HepG2 (cell line): ENCODE data around the gene RPS6KB2. TPM values are rescaled to one million over a fixed set of nuclear protein-coding genes. Genes with fewer than 3 reads are reported as not detected.

Experiments used
- ATAC-seq: fragments of 200-7000 bp; cut with Tn5 transposase; 3 replicates; pipeline ENCODE4 v1.9.1; 2020; ENCODE audit warnings: mild to moderate bottlenecking, moderate library complexity
- BruUV-seq: library from RNA; stranded (reverse); fragments of 400-500 nt; replicated peaks from 2 replicates; lab custom pipeline; 2021; lab: Mats Ljungman, UMichigan
- CTCF ChIA-PET: fragments of 300-600 bp; formaldehyde crosslinking; extraction: SDS; loops from one replicate; lab custom pipeline; 2021; ENCODE audit warnings: low total read pairs, inconsistent platforms, low intra/inter-chr PET ratio; lab: Yijun Ruan, JAX
- POLR2A ChIA-PET: fragments of 350-600 bp; sonication (Branson Sonifier 250); formaldehyde crosslinking; loops from one replicate; lab custom pipeline; 2020; ENCODE audit warnings: antibody characterized with exemption, inconsistent platforms; lab: Yijun Ruan, JAX
- DNase-seq: peaks from one replicate; pipeline ENCODE4 v3.0.0-alpha.2; 2015; ENCODE audit warnings: low spot score
- FAIRE-seq: peaks from 3 replicates; lab custom pipeline; 2011; peaks lifted over from hg19 to GRCh38; lab: Jason Lieb, UNC
- H2AFZ ChIP-seq: one replicate; pipeline ENCODE4 v1.6.1; 2011; ENCODE audit warnings: low read length, inconsistent platforms
- H3K27ac ChIP-seq: fragments of 300-600 bp; 3 replicates; pipeline ENCODE4 v1.8.0; 2011; ENCODE audit warnings: mixed run types, mild to moderate bottlenecking, mixed read lengths, low read length, inconsistent platforms; ENCODE audit not compliant: insufficient read depth; ENCODE audit errors: extremely low read length
- H3K27me3 ChIP-seq, 2 experiments: fragments of 200-600 bp in 1 of 2; 2 replicates in 1 of 2; 3 replicates in 1 of 2; pipeline versions ENCODE4 v1.6.0 to v1.8.0; 2011; ENCODE audit warnings: low read length in 2 of 2, mild to moderate bottlenecking in 2 of 2, moderate library complexity in 2 of 2, inconsistent platforms in 1 of 2; ENCODE audit not compliant: insufficient read depth in 2 of 2, control insufficient read depth in 1 of 2
- H3K36me3 ChIP-seq, 2 experiments: fragments of 200-600 bp in 1 of 2; replicated peaks in 1 of 2; 2 replicates in 1 of 2; 3 replicates in 1 of 2; pipeline versions ENCODE4 v1.5.1 to v1.8.0; 2011; ENCODE audit warnings: low read length in 2 of 2, inconsistent platforms in 1 of 2; ENCODE audit not compliant: insufficient read depth in 2 of 2, control insufficient read depth in 1 of 2
- H3K4me1 ChIP-seq: 2 replicates; pipeline ENCODE4 v1.5.1; 2012; ENCODE audit warnings: low read length, inconsistent platforms; ENCODE audit not compliant: insufficient read depth
- H3K4me2 ChIP-seq: 2 replicates; pipeline ENCODE4 v1.6.0; 2011; ENCODE audit warnings: low read depth, low read length, inconsistent platforms
- H3K4me3 ChIP-seq, 3 experiments: fragments of 200-600 bp in 1 of 3; sonication (generic), shearing (Covaris generic) in 1 of 3; replicated peaks in 1 of 3; 2 replicates each; pipeline ENCODE4 v1.5.1; 2011 to 2016; ENCODE audit warnings: low read length in 3 of 3, inconsistent platforms in 2 of 3, low read depth in 2 of 3, mild to moderate bottlenecking in 2 of 3, control low read depth in 1 of 3, mixed read lengths in 1 of 3; ENCODE audit not compliant: insufficient read depth in 1 of 3
- H3K79me2 ChIP-seq: one replicate; pipeline ENCODE4 v1.6.1; 2011; ENCODE audit warnings: low read length, inconsistent platforms; ENCODE audit not compliant: insufficient read depth
- H3K9ac ChIP-seq: 2 replicates; pipeline ENCODE4 v1.6.0; 2011; ENCODE audit warnings: mild to moderate bottlenecking, low read depth, low read length, inconsistent platforms; ENCODE audit not compliant: insufficient read depth
- H3K9me3 ChIP-seq: 2 replicates; pipeline ENCODE4 v1.5.1; 2012; ENCODE audit warnings: mild to moderate bottlenecking, low read length
- H4K20me1 ChIP-seq: 2 replicates; pipeline ENCODE4 v1.6.0; 2011; ENCODE audit warnings: inconsistent platforms, mild to moderate bottlenecking, low read length, moderate library complexity; ENCODE audit not compliant: insufficient read depth
- AGO2 ChIP-seq: fragments of 200-400 bp; formaldehyde crosslinking; optimal IDR thresholded peaks from 2 replicates; pipeline ENCODE3; 2017; ENCODE audit warnings: mild to moderate bottlenecking, low read depth, low read length, moderate library complexity
- ESRRA ChIP-seq: sonication (generic); formaldehyde crosslinking; IDR thresholded peaks from 2 replicates; pipeline ENCODE4 v1.5.1; 2020; ENCODE audit warnings: mild to moderate bottlenecking, low read depth, missing genetic modification reagents
- HCFC1 ChIP-seq: fragments of 150-350 bp; IDR thresholded peaks from 2 replicates; pipeline ENCODE4 v1.6.1; 2014; ENCODE audit warnings: low read depth, low read length
- HNRNPLL ChIP-seq: fragments of 200-400 bp; formaldehyde crosslinking; IDR thresholded peaks from 2 replicates; pipeline ENCODE4 v1.6.1; 2017; ENCODE audit warnings: mild to moderate bottlenecking, low read depth, low read length; ENCODE audit not compliant: poor library complexity, severe bottlenecking
- PPARG ChIP-seq: conservative IDR thresholded peaks from 2 replicates; pipeline ENCODE4 v1.6.1; 2016; ENCODE audit warnings: missing biosample characterization, missing genetic modification reagents
- SRSF1 ChIP-seq: fragments of 200-400 bp; formaldehyde crosslinking; optimal IDR thresholded peaks from 2 replicates; pipeline ENCODE3; 2017; ENCODE audit warnings: mild to moderate bottlenecking, low read depth, low read length, moderate library complexity
- ZBTB3 ChIP-seq: sonication (generic); formaldehyde crosslinking; IDR thresholded peaks from 2 replicates; pipeline ENCODE4 v1.4.0; 2020; ENCODE audit warnings: low read depth, mild to moderate bottlenecking, moderate library complexity, missing genetic modification reagents, borderline replicate concordance
- ZFY ChIP-seq: sonication (generic); formaldehyde crosslinking; IDR thresholded peaks from 2 replicates; pipeline ENCODE4 v1.4.0; 2020; ENCODE audit warnings: missing genetic modification reagents
- ZKSCAN8 ChIP-seq: IDR thresholded peaks from 2 replicates; pipeline ENCODE4 v1.6.1; 2016; ENCODE audit warnings: borderline replicate concordance, missing genetic modification reagents, missing compliant biosample characterization
- ZNF570 ChIP-seq: sonication (generic); formaldehyde crosslinking; IDR thresholded peaks from 2 replicates; pipeline ENCODE4 v1.4.0; 2020; ENCODE audit warnings: mild to moderate bottlenecking, missing genetic modification reagents, borderline replicate concordance
- ZNF703 ChIP-seq: sonication (generic); formaldehyde crosslinking; IDR thresholded peaks from 2 replicates; pipeline ENCODE4 v1.5.1; 2020; ENCODE audit warnings: missing genetic modification reagents, mild to moderate bottlenecking, moderate library complexity, borderline replicate concordance
- ZNF850 ChIP-seq: sonication (generic); formaldehyde crosslinking; conservative IDR thresholded peaks from 2 replicates; pipeline ENCODE4 v1.9.0; 2021; ENCODE audit warnings: mild to moderate bottlenecking, missing genetic modification reagents
- WGBS: methylation state at CpG from one replicate; pipeline ENCODE4 v1.1.6; 2017; ENCODE audit warnings: low lambda C conversion rate; 5-methylcytosine and 5-hydroxymethylcytosine counted together
- in situ Hi-C: cut with HindIII; loops from 2 replicates; pipeline ENCODE4 v1.10.0; 2017; ENCODE audit warnings: low pct_unique_long_range_greater_than_20kb; ENCODE audit not compliant: extremely low pct_ligation_motif_present
- intact Hi-C: fragments of 100-400 bp; cut with micrococcal nuclease; formaldehyde crosslinking; loops from one replicate; pipeline ENCODE4 v1.10.0; 2022; ENCODE audit not compliant: unreplicated experiment
- polyA plus RNA-seq, 8 experiments: library from polyadenylated mRNA; depleted of rRNA in 3 of 8; stranded (reverse) in 7 of 8; unstranded in 1 of 8; fragments of >200 nt; fragmentation: Illumina TruSeq in 4 of 8; extraction: Trizol in 4 of 8; gene quantifications; 2 replicates each; pipeline versions ENCODE4 v1.2.1 to v1.2.3, GENCODE V29; 2011 to 2016; ENCODE audit warnings: low read depth in 4 of 8, missing spikeins in 1 of 8, mixed read lengths in 1 of 8; ENCODE audit not compliant: insufficient read depth in 1 of 8
- total RNA-seq, 5 experiments: library from RNA; depleted of rRNA; stranded (reverse); fragments of >200 nt; fragmentation: Illumina TruSeq; extraction: Trizol; gene quantifications; 2 replicates each; pipeline ENCODE4 v1.2.3, GENCODE V29; 2016; ENCODE audit warnings: low read depth in 1 of 5
- TF ChIP-seq, protein P1 (sequence below): sonication (generic); formaldehyde crosslinking; IDR thresholded peaks from 2 replicates; pipeline ENCODE4 v1.4.0; 2020; ENCODE audit warnings: missing genetic modification reagents
- TF ChIP-seq, protein P2 (sequence below): sonication (generic); formaldehyde crosslinking; IDR thresholded peaks from 2 replicates; pipeline ENCODE4 v1.4.0; 2020; ENCODE audit warnings: missing genetic modification reagents, mild to moderate bottlenecking, borderline replicate concordance
- TF ChIP-seq, protein P3 (sequence below): IDR thresholded peaks from 2 replicates; pipeline ENCODE4 v1.6.1; 2016; ENCODE audit warnings: low read depth, borderline replicate concordance
- TF ChIP-seq, protein P4 (sequence below): sonication (generic); formaldehyde crosslinking; IDR thresholded peaks from 2 replicates; pipeline ENCODE4 v1.4.0; 2020; ENCODE audit warnings: missing genetic modification reagents
- TF ChIP-seq, protein P5 (sequence below): sonication (generic); formaldehyde crosslinking; IDR thresholded peaks from 2 replicates; pipeline ENCODE4 v1.5.1; 2020; ENCODE audit warnings: mild to moderate bottlenecking, missing genetic modification reagents, moderate library complexity

RPS6KB2 gene
- total and polyA plus RNA-seq, 2 of the 13 experiments (the other 11 are each of a cell fraction or from before 2014, with no cell fraction given) = 52.9 to 54.8 TPM

DNA sequence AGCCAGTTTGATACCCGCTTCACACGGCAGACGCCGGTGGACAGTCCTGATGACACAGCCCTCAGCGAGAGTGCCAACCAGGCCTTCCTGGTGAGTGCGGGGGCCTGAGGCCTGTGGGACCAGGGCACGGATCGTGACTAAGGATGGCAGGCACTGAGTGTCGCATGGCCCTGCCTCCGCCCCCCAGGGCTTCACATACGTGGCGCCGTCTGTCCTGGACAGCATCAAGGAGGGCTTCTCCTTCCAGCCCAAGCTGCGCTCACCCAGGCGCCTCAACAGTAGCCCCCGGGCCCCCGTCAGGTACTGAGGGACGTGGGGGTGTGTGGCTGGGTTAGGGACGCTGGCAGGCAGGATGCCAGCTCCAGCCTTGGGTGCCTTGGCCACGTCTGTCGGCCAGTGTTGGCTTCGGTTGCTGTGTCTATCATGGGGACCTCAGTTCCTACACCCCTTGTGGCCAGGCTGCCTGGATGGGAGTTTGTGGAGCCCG is 6.1 kb downstream of the RPS6KB2 start:
- ChIA-PET POLR2A (no interaction called here), CTCF (no interaction called here)
- in situ Hi-C loops (no loop called here), intact Hi-C loops (no loop called here)
- Histone ChIP-seq H3K79me2 (peaks cover 1% of the 10 kb centered on the region), H3K36me3 (peaks cover 15 to 28% of the 10 kb centered on the region in 2 experiments; a peak in 4 of 5 replicates), H3K4me1 (peaks cover 6% of the 10 kb centered on the region), H3K27me3 (no peaks in the 10 kb centered on the region), H3K4me2 (no peak overlapping the region), H3K9me3 (no peaks in the 10 kb centered on the region), H2AFZ (no peak overlapping the region), H3K27ac (no peak overlapping the region), H3K9ac (no peak overlapping the region), H4K20me1 (no peaks in the 10 kb centered on the region), H3K4me3 (no peak overlapping the region)
- BruUV-seq = no TSS peak
- ATAC-seq (no peak), FAIRE-seq (no peak), DNase-seq (no peak)
- 98% methylated on average over 7 of the region's 23 CpGs for WGBS
- TF ChIP-seq ZNF850 (CRISPR knock-in tag) (no peak), ZNF703 (no peak), ZBTB3 (no peak), ZNF570 (CRISPR knock-in tag) (no peak), AGO2 (peak; percentile 66), ZFY (CRISPR knock-in tag) (no peak), ZKSCAN8 (CRISPR knock-in tag) (no peak), PPARG (CRISPR knock-in tag) (no peak), HCFC1 (no peak), SRSF1 (no peak), HNRNPLL (no peak), ESRRA (CRISPR knock-in tag) (no peak)
- TF ChIP-seq, protein P1, sequence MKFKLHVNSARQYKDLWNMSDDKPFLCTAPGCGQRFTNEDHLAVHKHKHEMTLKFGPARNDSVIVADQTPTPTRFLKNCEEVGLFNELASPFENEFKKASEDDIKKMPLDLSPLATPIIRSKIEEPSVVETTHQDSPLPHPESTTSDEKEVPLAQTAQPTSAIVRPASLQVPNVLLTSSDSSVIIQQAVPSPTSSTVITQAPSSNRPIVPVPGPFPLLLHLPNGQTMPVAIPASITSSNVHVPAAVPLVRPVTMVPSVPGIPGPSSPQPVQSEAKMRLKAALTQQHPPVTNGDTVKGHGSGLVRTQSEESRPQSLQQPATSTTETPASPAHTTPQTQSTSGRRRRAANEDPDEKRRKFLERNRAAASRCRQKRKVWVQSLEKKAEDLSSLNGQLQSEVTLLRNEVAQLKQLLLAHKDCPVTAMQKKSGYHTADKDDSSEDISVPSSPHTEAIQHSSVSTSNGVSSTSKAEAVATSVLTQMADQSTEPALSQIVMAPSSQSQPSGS (CRISPR knock-in tag) = no peak
- TF ChIP-seq, protein P2, sequence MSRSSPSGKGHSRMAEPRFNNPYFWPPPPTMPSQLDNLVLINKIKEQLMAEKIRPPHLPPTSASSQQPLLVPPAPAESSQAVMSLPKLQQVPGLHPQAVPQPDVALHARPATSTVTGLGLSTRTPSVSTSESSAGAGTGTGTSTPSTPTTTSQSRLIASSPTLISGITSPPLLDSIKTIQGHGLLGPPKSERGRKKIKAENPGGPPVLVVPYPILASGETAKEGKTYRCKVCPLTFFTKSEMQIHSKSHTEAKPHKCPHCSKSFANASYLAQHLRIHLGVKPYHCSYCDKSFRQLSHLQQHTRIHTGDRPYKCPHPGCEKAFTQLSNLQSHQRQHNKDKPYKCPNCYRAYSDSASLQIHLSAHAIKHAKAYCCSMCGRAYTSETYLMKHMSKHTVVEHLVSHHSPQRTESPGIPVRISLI (CRISPR knock-in tag) = no peak
- TF ChIP-seq, protein P3, sequence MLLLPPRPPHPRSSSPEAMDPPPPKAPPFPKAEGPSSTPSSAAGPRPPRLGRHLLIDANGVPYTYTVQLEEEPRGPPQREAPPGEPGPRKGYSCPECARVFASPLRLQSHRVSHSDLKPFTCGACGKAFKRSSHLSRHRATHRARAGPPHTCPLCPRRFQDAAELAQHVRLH (CRISPR knock-in tag) = no peak
- TF ChIP-seq, protein P4, sequence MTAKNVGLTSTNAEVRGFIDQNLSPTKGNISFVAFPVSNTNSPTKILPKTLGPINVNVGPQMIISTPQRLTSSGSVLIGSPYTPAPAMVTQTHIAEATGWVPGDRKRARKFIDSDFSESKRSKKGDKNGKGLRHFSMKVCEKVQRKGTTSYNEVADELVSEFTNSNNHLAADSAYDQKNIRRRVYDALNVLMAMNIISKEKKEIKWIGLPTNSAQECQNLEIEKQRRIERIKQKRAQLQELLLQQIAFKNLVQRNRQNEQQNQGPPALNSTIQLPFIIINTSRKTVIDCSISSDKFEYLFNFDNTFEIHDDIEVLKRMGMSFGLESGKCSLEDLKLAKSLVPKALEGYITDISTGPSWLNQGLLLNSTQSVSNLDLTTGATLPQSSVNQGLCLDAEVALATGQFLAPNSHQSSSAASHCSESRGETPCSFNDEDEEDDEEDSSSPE = no peak
- TF ChIP-seq, protein P5, sequence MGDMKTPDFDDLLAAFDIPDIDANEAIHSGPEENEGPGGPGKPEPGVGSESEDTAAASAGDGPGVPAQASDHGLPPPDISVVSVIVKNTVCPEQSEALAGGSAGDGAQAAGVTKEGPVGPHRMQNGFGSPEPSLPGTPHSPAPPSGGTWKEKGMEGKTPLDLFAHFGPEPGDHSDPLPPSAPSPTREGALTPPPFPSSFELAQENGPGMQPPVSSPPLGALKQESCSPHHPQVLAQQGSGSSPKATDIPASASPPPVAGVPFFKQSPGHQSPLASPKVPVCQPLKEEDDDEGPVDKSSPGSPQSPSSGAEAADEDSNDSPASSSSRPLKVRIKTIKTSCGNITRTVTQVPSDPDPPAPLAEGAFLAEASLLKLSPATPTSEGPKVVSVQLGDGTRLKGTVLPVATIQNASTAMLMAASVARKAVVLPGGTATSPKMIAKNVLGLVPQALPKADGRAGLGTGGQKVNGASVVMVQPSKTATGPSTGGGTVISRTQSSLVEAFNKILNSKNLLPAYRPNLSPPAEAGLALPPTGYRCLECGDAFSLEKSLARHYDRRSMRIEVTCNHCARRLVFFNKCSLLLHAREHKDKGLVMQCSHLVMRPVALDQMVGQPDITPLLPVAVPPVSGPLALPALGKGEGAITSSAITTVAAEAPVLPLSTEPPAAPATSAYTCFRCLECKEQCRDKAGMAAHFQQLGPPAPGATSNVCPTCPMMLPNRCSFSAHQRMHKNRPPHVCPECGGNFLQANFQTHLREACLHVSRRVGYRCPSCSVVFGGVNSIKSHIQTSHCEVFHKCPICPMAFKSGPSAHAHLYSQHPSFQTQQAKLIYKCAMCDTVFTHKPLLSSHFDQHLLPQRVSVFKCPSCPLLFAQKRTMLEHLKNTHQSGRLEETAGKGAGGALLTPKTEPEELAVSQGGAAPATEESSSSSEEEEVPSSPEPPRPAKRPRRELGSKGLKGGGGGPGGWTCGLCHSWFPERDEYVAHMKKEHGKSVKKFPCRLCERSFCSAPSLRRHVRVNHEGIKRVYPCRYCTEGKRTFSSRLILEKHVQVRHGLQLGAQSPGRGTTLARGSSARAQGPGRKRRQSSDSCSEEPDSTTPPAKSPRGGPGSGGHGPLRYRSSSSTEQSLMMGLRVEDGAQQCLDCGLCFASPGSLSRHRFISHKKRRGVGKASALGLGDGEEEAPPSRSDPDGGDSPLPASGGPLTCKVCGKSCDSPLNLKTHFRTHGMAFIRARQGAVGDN = no peak
